UCSD-AML1 (cell line): ENCODE data around the gene ZNF280A.
"Not testable (repeated sequence)": the region's sequence is repeated elsewhere in the genome, so short reads cannot be mapped to it uniquely, and the experiment has no call there.

Experiments
- DNase-seq: peaks from one replicate; lab custom pipeline; 2025; ENCODE audit not compliant: unreplicated experiment; lab: John Stamatoyannopoulos, UW

Gene ZNF280A

DNA sequence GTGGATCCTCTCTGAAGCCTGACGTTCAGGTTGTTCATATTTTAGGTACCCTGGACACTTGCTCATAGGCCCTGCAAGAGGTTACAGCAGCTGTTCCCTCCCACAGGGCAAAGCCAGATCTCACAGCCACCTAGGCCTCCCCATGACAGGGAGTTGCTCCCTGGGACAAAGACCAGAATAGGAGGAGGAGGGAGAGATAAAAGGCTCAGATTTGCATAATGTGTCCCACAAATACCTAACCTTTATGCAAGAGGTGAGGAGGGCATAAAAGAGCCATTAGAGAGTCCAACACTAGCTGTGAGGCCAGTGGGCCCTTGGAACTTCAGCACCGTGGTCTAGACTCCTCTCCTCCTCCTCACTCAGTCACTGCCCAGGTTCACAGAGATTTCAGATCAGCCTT lies 45.3 kb downstream of the ZNF280A start:
- DNase-seq, result no peak

DNA sequence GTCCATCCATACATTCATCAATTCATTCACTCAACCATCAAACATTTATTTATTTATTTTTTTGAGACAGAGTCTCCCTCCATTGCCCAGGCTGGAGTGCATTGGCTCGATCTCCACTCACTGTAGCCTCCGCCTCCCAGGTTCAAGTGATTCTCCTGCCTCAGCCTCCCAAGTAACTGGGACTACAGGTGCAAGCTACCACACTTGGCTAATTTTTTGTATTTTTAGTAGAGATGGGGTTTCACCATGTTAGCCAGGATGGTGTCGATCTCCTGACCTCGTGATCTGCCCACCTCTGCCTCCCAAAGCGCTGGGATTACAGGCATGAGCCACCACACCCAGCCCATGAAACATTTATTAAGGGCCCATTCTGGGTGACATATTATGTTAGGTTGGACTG lies 49.0 kb downstream of the ZNF280A start:
- not testable (repeated sequence) for DNase-seq

DNA sequence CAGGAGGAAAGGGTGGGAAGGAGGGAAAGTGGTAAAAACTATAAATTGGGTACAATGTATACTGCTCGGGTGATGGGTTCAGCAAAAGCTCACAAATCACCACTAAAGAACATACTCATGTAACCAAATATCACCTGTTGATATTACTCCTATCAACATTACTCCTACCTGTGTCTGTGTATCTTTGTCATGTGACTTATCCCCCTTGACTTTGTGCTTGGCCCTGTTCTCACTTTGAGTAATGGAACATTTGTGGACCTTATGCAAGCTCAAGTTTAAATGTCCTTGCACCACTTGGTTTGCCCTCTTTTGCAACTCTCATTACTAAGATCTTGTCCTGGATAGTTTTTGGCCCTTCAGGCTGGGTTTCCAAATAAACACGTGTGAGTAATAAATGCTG lies 50.5 kb downstream of the ZNF280A start:
- no peak for DNase-seq

DNA sequence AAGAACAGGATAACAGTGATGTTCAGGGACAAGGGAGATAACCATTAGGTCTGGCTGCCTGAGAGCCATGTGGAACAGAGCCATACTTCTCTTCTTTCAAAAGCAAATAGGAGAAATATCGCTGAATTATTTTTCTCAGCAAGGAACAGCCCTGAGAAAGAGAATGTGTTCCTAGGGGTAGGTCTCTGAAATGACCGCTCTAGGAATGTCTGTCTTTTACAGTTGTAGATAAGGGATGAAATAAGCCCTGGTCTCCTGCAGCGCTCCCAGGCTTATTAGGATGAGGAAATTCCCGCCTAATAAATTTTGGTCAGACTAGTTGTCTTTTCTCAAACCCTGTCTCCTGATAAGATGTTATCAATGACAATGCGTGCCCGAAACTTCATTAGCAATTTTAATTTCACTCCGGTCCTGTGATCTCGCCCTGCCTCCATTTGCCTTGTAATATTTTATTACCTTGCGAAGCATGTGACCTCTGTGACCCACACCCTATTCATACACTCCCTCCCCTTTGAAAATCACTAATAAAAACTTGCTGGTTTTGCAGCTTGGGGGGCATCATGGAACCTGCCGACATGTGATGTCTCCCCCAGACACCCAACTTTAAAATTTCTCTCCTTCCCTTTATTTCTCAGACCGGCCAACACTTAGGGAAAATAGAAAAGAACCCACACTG lies 51.1 kb downstream of the ZNF280A start:
- DNase-seq, result not testable (repeated sequence)

DNA sequence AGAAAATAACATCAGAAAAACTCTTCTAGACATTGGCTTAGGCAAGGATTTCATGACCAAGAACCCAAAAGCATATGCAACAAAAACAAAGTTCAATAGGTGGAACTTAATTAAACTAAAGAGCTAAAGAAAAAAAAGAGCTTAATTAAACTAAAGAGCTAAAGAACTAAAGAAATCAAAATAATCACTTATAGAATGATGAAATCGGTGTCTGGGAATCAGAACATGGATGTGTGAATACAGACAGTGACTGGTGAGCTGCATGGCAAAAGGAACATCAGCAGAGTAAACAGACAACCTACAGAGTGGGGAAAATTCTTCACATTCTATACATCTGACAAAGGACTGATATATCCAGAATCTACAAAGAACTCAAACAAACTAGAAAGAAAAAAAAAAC lies 53.0 kb downstream of the ZNF280A start:
- DNase-seq, result no peak

DNA sequence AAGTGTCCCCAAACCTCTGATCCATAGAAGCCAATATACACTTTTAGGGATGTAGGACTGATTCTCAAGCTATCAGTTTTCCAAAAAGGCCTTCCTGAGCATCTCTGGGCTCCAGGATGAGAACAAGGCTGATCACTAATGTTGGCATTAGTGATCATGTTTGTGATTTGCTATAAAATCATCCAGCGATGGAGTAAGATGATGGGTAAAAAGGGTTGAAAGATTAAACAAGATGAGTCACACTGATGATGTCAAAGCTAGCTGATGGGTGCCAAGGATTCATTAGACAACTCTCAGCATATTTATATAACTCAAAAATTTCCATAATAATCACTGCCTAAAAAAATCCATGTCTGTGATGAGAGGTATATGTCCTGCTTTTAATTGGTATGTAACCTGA lies 54.3 kb downstream of the ZNF280A start:
- no peak for DNase-seq

DNA sequence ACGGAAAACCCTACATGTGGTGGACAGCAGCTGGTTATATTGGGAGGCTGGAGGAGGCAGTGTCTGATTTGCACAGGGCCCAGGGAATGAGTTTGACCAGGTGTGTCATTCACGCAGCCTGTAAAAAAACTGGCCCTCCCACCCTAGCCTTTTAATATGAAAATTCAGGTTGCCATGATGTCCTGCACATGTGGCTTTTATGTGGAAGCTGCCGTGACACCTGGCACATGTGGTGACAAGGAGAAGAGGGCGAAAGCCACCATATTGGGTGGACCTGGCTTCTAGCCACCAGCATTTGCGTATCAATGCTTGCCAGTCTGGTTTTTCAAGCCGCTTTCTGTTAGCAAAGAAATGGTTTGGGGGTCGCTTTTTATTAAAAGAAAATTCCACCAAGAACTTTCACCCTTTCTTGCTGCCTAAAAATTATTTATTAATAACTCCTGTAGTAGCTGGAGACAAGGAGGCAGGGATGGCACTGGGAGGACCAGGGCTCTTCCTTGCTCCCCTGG lies 54.9 kb downstream of the ZNF280A start:
- DNase-seq, result no peak

DNA sequence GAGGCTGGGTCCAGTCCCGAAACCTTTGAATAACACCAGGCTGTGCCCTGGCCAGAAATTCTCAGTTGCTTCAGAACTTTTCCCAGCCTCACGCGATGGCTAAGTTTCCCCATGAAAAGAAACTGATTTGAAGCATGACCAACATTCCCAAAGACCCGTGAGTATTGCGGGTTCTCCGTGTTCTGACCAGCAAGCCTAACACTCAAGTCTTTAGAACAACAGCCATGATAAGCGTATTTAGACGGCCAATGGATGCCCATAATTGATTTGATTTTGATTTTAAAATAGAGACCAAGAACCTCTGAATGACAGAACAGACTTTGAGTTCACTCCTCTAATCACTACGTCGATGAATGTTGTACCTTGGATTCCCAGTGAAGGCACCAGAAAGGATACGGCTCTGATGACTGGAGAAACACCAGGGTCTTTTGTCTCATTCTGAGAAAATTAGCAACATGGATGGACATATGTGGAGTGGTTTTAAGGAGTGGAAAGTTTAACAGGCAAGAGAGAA lies 55.5 kb downstream of the ZNF280A start:
- no peak for DNase-seq

DNA sequence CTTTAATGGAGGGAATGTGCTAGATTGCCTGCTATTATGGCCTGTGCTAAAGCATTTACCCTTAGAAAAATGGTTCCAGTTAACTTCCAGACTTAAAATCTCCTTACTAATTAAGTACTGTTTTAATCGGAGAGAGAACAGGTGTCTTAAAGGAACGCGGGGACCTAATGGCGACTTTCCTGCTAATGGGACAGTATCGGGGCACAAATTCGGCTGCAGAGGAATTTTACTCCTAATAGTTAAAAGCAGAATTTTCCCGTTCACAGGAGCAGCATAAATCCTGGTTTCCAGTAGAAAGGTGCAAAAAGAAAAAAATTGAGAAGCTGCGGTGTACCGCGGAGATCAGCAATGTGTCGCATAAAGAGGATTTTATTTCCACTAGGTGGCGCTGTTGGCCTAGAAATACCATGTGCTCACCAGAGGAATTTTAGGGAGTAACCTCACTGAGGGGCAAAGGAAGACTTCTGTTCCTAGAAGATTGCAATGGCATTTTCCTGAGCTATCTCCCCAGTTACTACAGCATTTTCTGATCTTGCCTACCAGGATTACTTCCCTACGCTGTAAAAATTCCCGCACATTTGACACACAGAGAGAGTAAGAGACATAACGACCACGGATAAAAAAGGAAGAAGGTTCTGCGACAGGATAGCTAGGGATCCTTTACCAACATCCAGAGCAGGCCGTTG lies 56.1 kb downstream of the ZNF280A start:
- peak; percentile 21 for DNase-seq
